K562 (cell line): ENCODE data around the gene P2RY8. TPM values are rescaled to one million over a fixed set of nuclear protein-coding genes. Genes with fewer than 3 reads are reported as not detected.

Experiments
- ATAC-seq: fragments of 200-7000 bp; cut with Tn5 transposase; 3 replicates; pipeline ENCODE4 v1.9.1; 2020; ENCODE audit warnings: moderate library complexity
- BruUV-seq: library from RNA; stranded (reverse); fragments of 400-500 nt; replicated peaks from 2 replicates; lab custom pipeline; 2021; lab: Mats Ljungman, UMichigan
- CTCF ChIA-PET: fragments of 300-600 bp; formaldehyde crosslinking; extraction: SDS; loops from one replicate; lab custom pipeline; 2021; ENCODE audit warnings: low intra/inter-chr PET ratio; lab: Yijun Ruan, JAX
- POLR2A ChIA-PET: fragments of 300-600, 350-650 bp; sonication (Branson Sonifier 250); formaldehyde crosslinking; extraction: SDS; loops from one replicate; lab custom pipeline; 2021; ENCODE audit warnings: antibody characterized with exemption, inconsistent platforms; lab: Yijun Ruan, JAX
- DNase-seq, 4 experiments: peaks; one replicate each; pipeline versions ENCODE4 v3.0.0 to v3.0.0-alpha.2; 2011 to 2018; ENCODE audit warnings: low spot score in 3 of 4, mixed read lengths in 3 of 4; ENCODE audit errors: extremely low read depth in 1 of 4
- FAIRE-seq: peaks from 2 replicates; lab custom pipeline; 2011; peaks lifted over from hg19 to GRCh38; lab: Jason Lieb, UNC
- H2AFZ ChIP-seq: 2 replicates; pipeline ENCODE4 v1.6.0; 2011; ENCODE audit warnings: low read depth, low read length, control low read depth, inconsistent platforms
- H3K27ac ChIP-seq: fragments of 200-600 bp; 3 replicates; pipeline ENCODE4 v1.8.0; 2011; ENCODE audit warnings: low read depth, mild to moderate bottlenecking, control low read depth, inconsistent platforms, low read length, moderate library complexity, mixed read lengths; ENCODE audit errors: extremely low read depth
- H3K27me3 ChIP-seq, 2 experiments: fragments of 300-600 bp in 1 of 2; 2 replicates in 1 of 2; 3 replicates in 1 of 2; pipeline versions ENCODE4 v1.6.0 to v1.8.0; 2011; ENCODE audit warnings: inconsistent platforms in 2 of 2, low read length in 2 of 2, mild to moderate bottlenecking in 1 of 2, mixed read lengths in 1 of 2, moderate library complexity in 1 of 2; ENCODE audit not compliant: control insufficient read depth in 2 of 2, insufficient read depth in 2 of 2
- H3K36me3 ChIP-seq: fragments of 300-600 bp; 3 replicates; pipeline ENCODE4 v1.8.0; 2011; ENCODE audit warnings: mild to moderate bottlenecking, low read length, inconsistent platforms; ENCODE audit not compliant: control insufficient read depth, insufficient read depth
- H3K4me1 ChIP-seq, 2 experiments: fragments of 200-600 bp in 1 of 2; replicated peaks in 1 of 2; 2 replicates in 1 of 2; 3 replicates in 1 of 2; pipeline versions ENCODE4 v1.5.1 to v1.8.0; 2011; ENCODE audit warnings: inconsistent platforms in 2 of 2, low read length in 2 of 2, mild to moderate bottlenecking in 1 of 2, mixed read lengths in 1 of 2, moderate library complexity in 1 of 2; ENCODE audit not compliant: control insufficient read depth in 2 of 2, insufficient read depth in 2 of 2
- H3K4me2 ChIP-seq: 2 replicates; pipeline ENCODE4 v1.6.1; 2011; ENCODE audit warnings: low read length, control low read depth, inconsistent platforms, mixed read lengths; ENCODE audit not compliant: insufficient read depth
- H3K4me3 ChIP-seq: fragments of 200-600 bp; sonication (generic), shearing (Covaris generic); 2 replicates; pipeline ENCODE4 v1.5.1; 2016; ENCODE audit warnings: control low read depth, inconsistent platforms
- H3K79me2 ChIP-seq: fragments of 200-600 bp; 3 replicates; pipeline ENCODE4 v1.8.0; 2011; ENCODE audit warnings: low read length, inconsistent platforms; ENCODE audit not compliant: control insufficient read depth, insufficient read depth
- H3K9ac ChIP-seq, 2 experiments: 2 replicates each; pipeline versions ENCODE4 v1.6.0 to v1.6.1; 2011; ENCODE audit warnings: low read depth in 2 of 2, low read length in 2 of 2, control low read depth in 1 of 2, inconsistent platforms in 1 of 2, mild to moderate bottlenecking in 1 of 2, mixed read lengths in 1 of 2; ENCODE audit not compliant: insufficient read depth in 1 of 2
- H3K9me1 ChIP-seq: one replicate; pipeline ENCODE4 v1.6.0; 2011; ENCODE audit warnings: inconsistent platforms, mild to moderate bottlenecking, low read length, moderate library complexity; ENCODE audit not compliant: control insufficient read depth, insufficient read depth
- H3K9me3 ChIP-seq: replicated peaks from 2 replicates; pipeline ENCODE4 v1.5.1; 2011; ENCODE audit warnings: low read depth, low read length, inconsistent platforms; ENCODE audit not compliant: control insufficient read depth, insufficient read depth
- H4K20me1 ChIP-seq: replicated peaks from 2 replicates; pipeline ENCODE4 v1.6.1; 2011; ENCODE audit warnings: low read length, inconsistent platforms, mixed read lengths; ENCODE audit not compliant: control insufficient read depth, insufficient read depth
- ATF3 ChIP-seq, 2 experiments: fragments of 450-650 bp in 1 of 2; sonication (generic) in 1 of 2; formaldehyde crosslinking in 1 of 2; IDR thresholded peaks in 1 of 2; conservative IDR thresholded peaks in 1 of 2; 2 replicates each; pipeline versions ENCODE4 v1.6.1 to v1.8.1; 2016 to 2023; ENCODE audit warnings: mild to moderate bottlenecking in 2 of 2, moderate library complexity in 2 of 2, inconsistent platforms in 1 of 2, missing genetic modification reagents in 1 of 2
- BHLHE40 ChIP-seq: IDR thresholded peaks from 2 replicates; pipeline ENCODE4 v1.6.1; 2011; ENCODE audit warnings: low read length, improper control_type of control experiment
- CCNT2 ChIP-seq: IDR thresholded peaks from 2 replicates; pipeline ENCODE4 v1.6.1; 2011; ENCODE audit warnings: borderline replicate concordance, low read depth, mild to moderate bottlenecking, moderate library complexity, mixed read lengths, low read length; ENCODE audit not compliant: insufficient read length; ENCODE audit errors: extremely low read depth
- CREBBP ChIP-seq: IDR thresholded peaks from one replicate; pipeline ENCODE4 v1.6.1; 2012; ENCODE audit warnings: low read depth, mild to moderate bottlenecking, control low read depth, inconsistent platforms, low read length
- CREM ChIP-seq: IDR thresholded peaks from 2 replicates; pipeline ENCODE4 v1.6.1; 2014; ENCODE audit warnings: antibody characterized with exemption, low read depth
- HDAC1 ChIP-seq, 2 experiments: fragments of 450-650 bp; IDR thresholded peaks; 2 replicates each; pipeline ENCODE4 v1.6.1; 2016 to 2017; ENCODE audit warnings: inconsistent platforms in 1 of 2, mild to moderate bottlenecking in 1 of 2, moderate library complexity in 1 of 2
- JUND ChIP-seq, 2 experiments: IDR thresholded peaks; 2 replicates in 1 of 2; 3 replicates in 1 of 2; pipeline ENCODE4 v1.6.1; 2011; ENCODE audit warnings: borderline replicate concordance in 2 of 2, low read depth in 2 of 2, low read length in 2 of 2, improper control_type of control experiment in 1 of 2, missing biosample characterization in 1 of 2, missing genetic modification characterization in 1 of 2, missing genetic modification reagents in 1 of 2
- MTF1 ChIP-seq: fragments of 250-450 bp; sonication (Bioruptor Pico); IDR thresholded peaks from 2 replicates; pipeline ENCODE4 v1.9.0; 2021; ENCODE audit warnings: moderate library complexity, mild to moderate bottlenecking, inconsistent platforms, borderline replicate concordance
- PCBP2 ChIP-seq: fragments of 200-400 bp; formaldehyde crosslinking; IDR thresholded peaks from 2 replicates; pipeline ENCODE4 v1.6.1; 2018; ENCODE audit warnings: low read length, low read depth, mild to moderate bottlenecking, moderate library complexity; ENCODE audit not compliant: poor library complexity, severe bottlenecking
- SMARCB1 ChIP-seq: IDR thresholded peaks from 2 replicates; pipeline ENCODE4 v1.6.1; 2011; ENCODE audit warnings: improper control_type of control experiment, low read depth; ENCODE audit not compliant: insufficient read length
- STAT5A ChIP-seq: IDR thresholded peaks from 2 replicates; pipeline ENCODE4 v1.6.1; 2012; ENCODE audit warnings: low read length, inconsistent platforms, borderline replicate concordance
- TEAD4 ChIP-seq, 2 experiments: sonication (generic) in 1 of 2; formaldehyde crosslinking in 1 of 2; IDR thresholded peaks; 2 replicates each; pipeline versions ENCODE4 v1.6.1 to v1.8.0; 2012 to 2022; ENCODE audit warnings: borderline replicate concordance in 1 of 2, inconsistent platforms in 1 of 2, low read length in 1 of 2, mild to moderate bottlenecking in 1 of 2, missing genetic modification reagents in 1 of 2
- TFAM ChIP-seq: fragments of 250-450 bp; sonication (Bioruptor Pico); conservative IDR thresholded peaks from 2 replicates; pipeline ENCODE4 v1.5.0; 2021; ENCODE audit warnings: mild to moderate bottlenecking, moderate library complexity
- ZBTB34 ChIP-seq: fragments of 250-450 bp; sonication (Bioruptor Pico); IDR thresholded peaks from 2 replicates; pipeline ENCODE4 v1.8.0; 2021; ENCODE audit warnings: mild to moderate bottlenecking, moderate library complexity
- ZNF134 ChIP-seq: fragments of 250-450 bp; sonication (Bioruptor Pico); conservative IDR thresholded peaks from 2 replicates; pipeline ENCODE4 v1.4.0; 2020
- ZNF143 ChIP-seq: sonication (generic); formaldehyde crosslinking; IDR thresholded peaks from 2 replicates; pipeline ENCODE4 v1.9.0; 2022; ENCODE audit warnings: mild to moderate bottlenecking, missing genetic modification reagents
- ZNF384 ChIP-seq: IDR thresholded peaks from 2 replicates; pipeline ENCODE4 v1.6.1; 2012; ENCODE audit warnings: low read depth, low read length, improper control_type of control experiment
- WGBS: fragments of 100-300 bp; shearing (Covaris generic); methylation state at CpG from one replicate; pipeline ENCODE4 v1.1.6; 2016; ENCODE audit warnings: low coverage, mixed read lengths; ENCODE audit not compliant: insufficient coverage; ENCODE audit errors: missing lambda C conversion rate; 5-methylcytosine and 5-hydroxymethylcytosine counted together
- in situ Hi-C: fragments of 300-500 bp; cut with MboI; formaldehyde crosslinking; loops from 4 replicates; pipeline ENCODE4 v1.15.0; 2018; ENCODE audit warnings: inconsistent platforms, mixed read lengths
- intact Hi-C: fragments of 100-400 bp; cut with micrococcal nuclease; formaldehyde crosslinking; loops from 2 replicates; pipeline ENCODE4 v1.14.2; 2022
- polyA plus RNA-seq, 8 experiments: library from polyadenylated mRNA; depleted of rRNA in 4 of 8; stranded (reverse) in 5 of 8; unstranded in 3 of 8; fragments of >200 nt; fragmentation: Nextera tagmentation in 2 of 8; fragmentation: Illumina TruSeq in 1 of 8; extraction: Ambion mirVana in 2 of 8; extraction: Trizol in 1 of 8; gene quantifications; 2 replicates each; pipeline versions ENCODE4 v1.2.1 to v1.2.3, GENCODE V29; 2011 to 2014; ENCODE audit warnings: inconsistent platforms in 1 of 8, missing spikeins in 1 of 8
- total RNA-seq, 7 experiments: library from RNA; depleted of rRNA in 6 of 7; stranded (reverse); fragments of >200 nt in 6 of 7; fragmentation: Illumina TruSeq in 2 of 7; extraction: Trizol in 2 of 7; gene quantifications; 2 replicates each; pipeline versions ENCODE4 v1.2.1 to v1.2.3, GENCODE V29; 2011 to 2021; ENCODE audit warnings: low replicate concordance in 1 of 7

Gene P2RY8
- total and polyA plus RNA-seq, 9 of the 15 experiments (the other 6 are each of a cell fraction or from before 2014, with no cell fraction given): 0.04 to 0.69 (median 0.08) TPM; not detected in 3

- TF ChIP-seq JUND (IDR thresholded peaks at IDR 0.05; ENCODE audit: borderline replicate concordance, low read depth, low read length): no peak
- no peak for TF ChIP-seq JUND (tag; IDR thresholded peaks at IDR 0.05; ENCODE audit: borderline replicate concordance, low read depth, low read length)
- no peak for TF ChIP-seq ZNF384
- TF ChIP-seq TFAM (CRISPR knock-in tag): no peak
These were observed 73.4 kb downstream of the P2RY8 start (continued) for GRCh38 chrX:1463581-1463980.

GRCh38 chrX:1462596-1463251 lies 74.3 kb downstream of the P2RY8 start:
- ChIA-PET POLR2A (no interaction called here), CTCF (no interaction called here)
- ATAC-seq (peak; percentile 82), FAIRE-seq (peak; percentile 74), DNase-seq (peak in 2 of 4 experiments; percentile 30 to 60)
- no peaks in the 10 kb centered on the region for H3K36me3 ChIP-seq
- H3K4me3 ChIP-seq: no peak overlapping the region
- H4K20me1 ChIP-seq: no peaks in the 10 kb centered on the region
- H3K9me3 ChIP-seq: no peaks in the 10 kb centered on the region; the same call in 1 of the 2 replicates
- in situ Hi-C loops (loop anchor here (10.0 to 25.0 kb wide), 2 partner anchors 112 to 1150 kb away; no protein-coding TSS in a partner anchor), intact Hi-C loops (no loop called here)
- H3K9ac ChIP-seq: no peak overlapping the region
- BruUV-seq: no TSS peak
- WGBS: 2% methylated on average over 18 of the region's 19 CpGs
- H3K27ac ChIP-seq: no peak overlapping the region
- no peak overlapping the region; the same call in 1 of the 2 replicates for H3K4me2 ChIP-seq
- no peaks in the 10 kb centered on the region for H3K79me2 ChIP-seq
- no peak overlapping the region for H2AFZ ChIP-seq
- H3K9me1 ChIP-seq: no peaks in the 10 kb centered on the region
- peaks cover 0 to 8% of the 10 kb centered on the region in 2 experiments; a peak in 2 of 5 replicates for H3K27me3 ChIP-seq
- H3K4me1 ChIP-seq: no peaks in the 10 kb centered on the region; a peak in 3 of 5 replicates
- no peak for TF ChIP-seq MTF1 (CRISPR knock-in tag)
- peak in 1 of 2 experiments; percentile 51; a peak in 2 of 4 replicates for TF ChIP-seq HDAC1 (IDR thresholded peaks at IDR 0.05)
- no peak for TF ChIP-seq SMARCB1
- no peak for TF ChIP-seq ZNF134 (CRISPR knock-in tag)
- TF ChIP-seq BHLHE40: no peak
- TF ChIP-seq ZBTB34 (CRISPR knock-in tag): no peak
- peak; percentile 38; the same call in 1 of the 2 replicates for TF ChIP-seq ZNF384
- no peak for TF ChIP-seq PCBP2
- TF ChIP-seq ZNF143 (CRISPR knock-in tag): no peak
- peak; percentile 22; the same call in 1 of the 2 replicates for TF ChIP-seq STAT5A
- peak; percentile 41; the same call in 1 of the 2 replicates for TF ChIP-seq CREM
- TF ChIP-seq CCNT2: no peak
- no peak for TF ChIP-seq CREBBP
- peak; percentile 52; the same call in 1 of the 2 replicates for TF ChIP-seq TEAD4 (IDR thresholded peaks at IDR 0.05; ENCODE audit: low read length)
- no peak for TF ChIP-seq TEAD4 (CRISPR knock-in tag; IDR thresholded peaks at IDR 0.05; ENCODE audit: borderline replicate concordance)
- peak; percentile 70; the same call in 1 of the 2 replicates for TF ChIP-seq ATF3 (IDR thresholded peaks at IDR 0.05)
- no peak for TF ChIP-seq ATF3 (CRISPR knock-in tag; conservative IDR thresholded peaks at IDR 0.05)
